Measurements from ENCODE around the gene MCTP1.

MCTP1 gene

GRCh38 chr5:95284572-95285408, at the start of gene MCTP1:
Gene MCTP1 (minus strand): TSS chr5:95285094.
- FAIRE-seq: no peak

GRCh38 chr5:95332158-95332557, 47.3 kb upstream of the MCTP1 start:
- no peak for FAIRE-seq

GRCh38 chr5:95331358-95331757, 46.5 kb upstream of the MCTP1 start:
- FAIRE-seq: no peak

- no peak for FAIRE-seq
Observed at GRCh38 chr5:95327211-95327610, 42.3 kb upstream of the MCTP1 start.

GRCh38 chr5:95317687-95318086, 32.8 kb upstream of the MCTP1 start:
- no peak for FAIRE-seq

- FAIRE-seq: no peak
Observed at GRCh38 chr5:95317085-95317484, 32.2 kb upstream of the MCTP1 start.

GRCh38 chr5:95304711-95305110, 19.8 kb upstream of the MCTP1 start:
- no peak for FAIRE-seq

GRCh38 chr5:95298651-95299050, 13.8 kb upstream of the MCTP1 start:
- FAIRE-seq: no peak

- FAIRE-seq: no peak
Observed at GRCh38 chr5:95296291-95296690, 11.4 kb upstream of the MCTP1 start.

- FAIRE-seq: no peak
Observed at GRCh38 chr5:95285409-95285755, 488 bp upstream of the MCTP1 start.

- no peak for FAIRE-seq
Observed at GRCh38 chr5:95283761-95284571, 928 bp downstream of the MCTP1 start.

- no peak for FAIRE-seq
Observed at GRCh38 chr5:95283022-95283615, 1.8 kb downstream of the MCTP1 start.

- no peak for FAIRE-seq
Observed at GRCh38 chr5:95281226-95281625, 3.7 kb downstream of the MCTP1 start.

GRCh38 chr5:95280401-95281095, 4.3 kb downstream of the MCTP1 start:
- no peak for FAIRE-seq

- no peak for FAIRE-seq
Observed at GRCh38 chr5:95274011-95274410, 10.9 kb downstream of the MCTP1 start.

GRCh38 chr5:95272316-95272929, 12.5 kb downstream of the MCTP1 start:
- FAIRE-seq: no peak

- FAIRE-seq: no peak
Observed at GRCh38 chr5:95262933-95263660, 21.8 kb downstream of the MCTP1 start.

- peak; percentile 25 for FAIRE-seq
Observed at GRCh38 chr5:95261437-95262175, 23.3 kb downstream of the MCTP1 start.

GRCh38 chr5:95256991-95257390, 27.9 kb downstream of the MCTP1 start:
- FAIRE-seq: no peak

- FAIRE-seq: no peak
Observed at GRCh38 chr5:95256446-95256845, 28.4 kb downstream of the MCTP1 start.

GRCh38 chr5:95252801-95253200, 32.1 kb downstream of the MCTP1 start:
- no peak for FAIRE-seq

Data from A204.1 (cell line).